Fibroblast of lung (primary cell): Measurements from ENCODE around the gene PRPF38A. TPM values are rescaled to one million over a fixed set of nuclear protein-coding genes. Genes with fewer than 3 reads are reported as not detected.

Experiments used
- DNase-seq, 2 donors: peaks; one replicate each; pipeline versions ENCODE4 v3.0.0 to v3.0.0-alpha.2; 2010; ENCODE audit warnings: low read depth in 2 of 2
- H2AFZ ChIP-seq: 2 replicates; pipeline ENCODE4 v1.5.1; 2012; ENCODE audit warnings: low read length, control low read depth, inconsistent platforms
- H3K27ac ChIP-seq: 2 replicates; pipeline ENCODE4 v1.5.1; 2011; ENCODE audit warnings: low read length, control low read depth; ENCODE audit not compliant: insufficient read depth
- H3K27me3 ChIP-seq: 2 replicates; pipeline ENCODE4 v1.5.1; 2011; ENCODE audit warnings: mild to moderate bottlenecking, low read length; ENCODE audit not compliant: control insufficient read depth, insufficient read depth
- H3K36me3 ChIP-seq: 2 replicates; pipeline ENCODE4 v1.5.1; 2011; ENCODE audit warnings: low read length; ENCODE audit not compliant: control insufficient read depth, insufficient read depth
- H3K4me1 ChIP-seq: 2 replicates; pipeline ENCODE4 v1.5.1; 2011; ENCODE audit warnings: low read length; ENCODE audit not compliant: control insufficient read depth, insufficient read depth; ENCODE audit errors: extremely low read depth
- H3K4me2 ChIP-seq: 2 replicates; pipeline ENCODE4 v1.5.1; 2011; ENCODE audit warnings: low read length, control low read depth; ENCODE audit not compliant: insufficient read depth; ENCODE audit errors: extremely low read depth
- H3K4me3 ChIP-seq, 4 experiments: fragments of 200-600 bp in 1 of 4; sonication (generic) in 1 of 4; replicated peaks in 1 of 4; 2 replicates each; pipeline ENCODE4 v1.5.1; 2011 to 2016; ENCODE audit warnings: low read length in 4 of 4, low read depth in 3 of 4, mild to moderate bottlenecking in 3 of 4, control low read depth in 2 of 4, inconsistent platforms in 1 of 4, mixed read lengths in 1 of 4; ENCODE audit not compliant: insufficient read depth in 1 of 4; ENCODE audit errors: control extremely low read depth in 1 of 4
- H3K79me2 ChIP-seq: 2 replicates; pipeline ENCODE4 v1.5.1; 2012; ENCODE audit warnings: mild to moderate bottlenecking, low read length, inconsistent platforms; ENCODE audit not compliant: control insufficient read depth, insufficient read depth
- H3K9ac ChIP-seq: 2 replicates; pipeline ENCODE4 v1.5.1; 2011; ENCODE audit warnings: mild to moderate bottlenecking, low read length, control low read depth; ENCODE audit not compliant: insufficient read depth
- H3K9me3 ChIP-seq: 2 replicates; pipeline ENCODE4 v1.5.1; 2012; ENCODE audit warnings: low read depth, low read length; ENCODE audit not compliant: control insufficient read depth, insufficient read depth
- H4K20me1 ChIP-seq: 2 replicates; pipeline ENCODE4 v1.5.1; 2011; ENCODE audit warnings: low read length; ENCODE audit not compliant: control insufficient read depth, insufficient read depth; ENCODE audit errors: extremely low read depth
- EZH2 ChIP-seq: IDR thresholded peaks from 2 replicates; pipeline ENCODE4 v1.5.1; 2012; ENCODE audit warnings: low read length, control low read depth, mild to moderate bottlenecking; ENCODE audit errors: missing control alignments
- polyA plus RNA-seq, 2 donors: library from polyadenylated mRNA; depleted of rRNA in 1 of 2; stranded (reverse) in 1 of 2; unstranded in 1 of 2; fragments of >200 nt; gene quantifications; 2 replicates each; pipeline ENCODE4 v1.2.1, GENCODE V29; 2011 to 2012; ENCODE audit warnings: missing spikeins in 1 of 2
- total RNA-seq: library from RNA; depleted of rRNA; stranded (reverse); fragments of >200 nt; gene quantifications from 2 replicates; pipeline ENCODE4 v1.2.1, GENCODE V29; 2014
- TF ChIP-seq, protein P1 (sequence below), 2 donors: IDR thresholded peaks in 1 of 2; conservative IDR thresholded peaks in 1 of 2; 1 replicate in 1 of 2; 2 replicates in 1 of 2; pipeline ENCODE4 v1.5.1; 2011 to 2012; ENCODE audit warnings: low read length in 2 of 2, control low read depth in 1 of 2, inconsistent platforms in 1 of 2, low read depth in 1 of 2, mild to moderate bottlenecking in 1 of 2

PRPF38A gene
- total and polyA plus RNA-seq, 2 donors (not counting 1 experiment from before 2014, with no cell fraction given) = 7.3 to 22.4 TPM

DNA sequence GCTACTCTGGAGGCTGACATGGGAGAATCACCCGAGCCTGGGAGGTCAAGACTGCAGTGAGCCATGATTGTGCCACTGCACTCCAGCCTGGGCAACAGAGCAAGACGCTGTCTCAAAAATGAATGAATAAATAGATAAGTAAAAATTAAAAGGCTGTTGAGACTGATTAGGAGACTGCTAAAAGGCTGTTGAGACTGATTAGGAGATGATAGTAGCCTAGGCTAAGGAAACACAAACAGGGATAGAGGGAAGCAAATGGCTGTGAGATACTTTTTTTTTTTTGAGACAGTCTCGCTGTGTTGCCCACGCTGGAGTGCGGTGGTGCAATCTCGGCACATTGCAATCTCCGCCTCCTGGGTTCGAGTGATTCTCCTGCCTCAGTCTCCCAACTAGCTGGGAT, 28.4 kb downstream of the PRPF38A start:
- H3K79me2 ChIP-seq = no peaks in the 10 kb centered on the region
- no peaks in the 10 kb centered on the region for H4K20me1 ChIP-seq
- H3K9ac ChIP-seq = no peak overlapping the region
- TF ChIP-seq, protein P1, sequence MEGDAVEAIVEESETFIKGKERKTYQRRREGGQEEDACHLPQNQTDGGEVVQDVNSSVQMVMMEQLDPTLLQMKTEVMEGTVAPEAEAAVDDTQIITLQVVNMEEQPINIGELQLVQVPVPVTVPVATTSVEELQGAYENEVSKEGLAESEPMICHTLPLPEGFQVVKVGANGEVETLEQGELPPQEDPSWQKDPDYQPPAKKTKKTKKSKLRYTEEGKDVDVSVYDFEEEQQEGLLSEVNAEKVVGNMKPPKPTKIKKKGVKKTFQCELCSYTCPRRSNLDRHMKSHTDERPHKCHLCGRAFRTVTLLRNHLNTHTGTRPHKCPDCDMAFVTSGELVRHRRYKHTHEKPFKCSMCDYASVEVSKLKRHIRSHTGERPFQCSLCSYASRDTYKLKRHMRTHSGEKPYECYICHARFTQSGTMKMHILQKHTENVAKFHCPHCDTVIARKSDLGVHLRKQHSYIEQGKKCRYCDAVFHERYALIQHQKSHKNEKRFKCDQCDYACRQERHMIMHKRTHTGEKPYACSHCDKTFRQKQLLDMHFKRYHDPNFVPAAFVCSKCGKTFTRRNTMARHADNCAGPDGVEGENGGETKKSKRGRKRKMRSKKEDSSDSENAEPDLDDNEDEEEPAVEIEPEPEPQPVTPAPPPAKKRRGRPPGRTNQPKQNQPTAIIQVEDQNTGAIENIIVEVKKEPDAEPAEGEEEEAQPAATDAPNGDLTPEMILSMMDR (conservative IDR thresholded peaks at IDR 0.05 in 1 of 2, IDR thresholded peaks at IDR 0.05 in 1 of 2; ENCODE audit: low read depth in 1 of 2, low read length in 2 of 2) = no peak
- no peak overlapping the region for H2AFZ ChIP-seq
- no peak overlapping the region for H3K4me2 ChIP-seq
- no peaks in the 10 kb centered on the region for H3K36me3 ChIP-seq
- H3K27me3 ChIP-seq = no peaks in the 10 kb centered on the region
- H3K9me3 ChIP-seq = no peaks in the 10 kb centered on the region
- no peak overlapping the region for H3K4me3 ChIP-seq
- H3K27ac ChIP-seq = no peak overlapping the region
- DNase-seq = no peak
- H3K4me1 ChIP-seq = no peaks in the 10 kb centered on the region

DNA sequence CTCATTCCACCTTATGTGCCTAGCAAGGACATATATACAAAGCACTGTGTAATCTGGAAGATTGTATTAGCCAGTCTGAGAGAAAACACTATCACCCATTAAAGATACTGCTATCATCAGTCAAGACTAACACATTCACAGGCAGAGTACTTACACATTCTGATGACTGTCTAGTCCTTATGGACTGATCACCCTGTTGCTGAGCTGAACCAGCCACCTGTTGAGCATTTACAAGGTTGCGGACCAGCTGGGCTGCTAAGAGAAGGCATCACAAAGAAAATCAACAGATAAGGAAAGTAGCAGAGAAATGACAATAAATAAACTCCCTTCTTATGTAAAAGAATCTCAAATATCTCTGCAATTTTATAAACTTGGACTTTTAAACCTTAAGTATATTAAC, 30.8 kb downstream of the PRPF38A start:
- no peak overlapping the region for H3K9ac ChIP-seq

DNA sequence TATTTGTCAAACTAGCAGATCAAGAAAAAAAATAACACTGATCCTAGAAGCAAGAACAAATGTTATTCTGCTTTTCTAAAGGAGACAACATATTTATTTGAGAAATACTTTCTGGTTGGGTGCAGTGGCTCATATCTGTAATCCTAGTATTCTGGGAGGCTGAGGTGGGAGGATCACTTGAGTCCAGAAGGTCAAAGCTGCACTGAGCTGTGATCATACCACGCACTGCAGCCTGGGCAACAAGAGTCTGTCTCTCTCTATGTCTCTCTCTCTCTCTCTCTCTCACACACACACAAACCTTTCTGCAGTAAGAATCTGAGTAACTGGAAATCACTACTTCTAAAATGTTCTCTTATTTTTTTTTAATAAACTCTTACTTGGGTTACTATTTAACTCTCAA, 31.2 kb downstream of the PRPF38A start:
- Histone ChIP-seq H3K4me2 (no peak overlapping the region), H3K36me3 (no peaks in the 10 kb centered on the region)

More for the DNA sequence above, 30.8 kb downstream of the PRPF38A start:
- H3K4me1 ChIP-seq = no peaks in the 10 kb centered on the region
- no peak overlapping the region for H3K4me2 ChIP-seq
- H3K9me3 ChIP-seq = no peaks in the 10 kb centered on the region
- H4K20me1 ChIP-seq = no peaks in the 10 kb centered on the region
- H3K27me3 ChIP-seq = no peaks in the 10 kb centered on the region
- H3K27ac ChIP-seq = no peak overlapping the region
- no peak for DNase-seq
- H3K79me2 ChIP-seq = no peaks in the 10 kb centered on the region
- no peak overlapping the region for H3K4me3 ChIP-seq
- no peak overlapping the region for H2AFZ ChIP-seq
- TF ChIP-seq, protein P1 (conservative IDR thresholded peaks at IDR 0.05 in 1 of 2, IDR thresholded peaks at IDR 0.05 in 1 of 2; ENCODE audit: low read depth in 1 of 2, low read length in 2 of 2) = no peak
- TF ChIP-seq EZH2 = no peak
- H3K36me3 ChIP-seq = no peaks in the 10 kb centered on the region

More for the DNA sequence above, 31.2 kb downstream of the PRPF38A start:
- Histone ChIP-seq H3K9ac (no peak overlapping the region), H3K4me1 (no peaks in the 10 kb centered on the region), H3K4me3 (no peak overlapping the region), H3K27ac (no peak overlapping the region), H4K20me1 (no peaks in the 10 kb centered on the region), H3K27me3 (no peaks in the 10 kb centered on the region), H3K79me2 (no peaks in the 10 kb centered on the region), H2AFZ (no peak overlapping the region), H3K9me3 (no peaks in the 10 kb centered on the region)
- no peak for DNase-seq
- no peak for TF ChIP-seq EZH2
- TF ChIP-seq, protein P1 (conservative IDR thresholded peaks at IDR 0.05 in 1 of 2, IDR thresholded peaks at IDR 0.05 in 1 of 2; ENCODE audit: low read depth in 1 of 2, low read length in 2 of 2) = no peak
